H9 (cell line): ENCODE data around the gene PEDS1. TPM values are rescaled to one million over a fixed set of nuclear protein-coding genes. Genes with fewer than 3 reads are reported as not detected.

Experiments used
- DNase-seq: peaks from one replicate; pipeline ENCODE4 v3.0.0-alpha.2; 2017
- H2AFZ ChIP-seq: one replicate; pipeline ENCODE4 v1.6.1; 2013; ENCODE audit warnings: mild to moderate bottlenecking, low read length, control low read depth, moderate library complexity
- H2AK5ac ChIP-seq: 2 replicates; pipeline ENCODE4 v1.6.1; 2013; ENCODE audit warnings: low read length, control low read depth, mixed read lengths; ENCODE audit not compliant: insufficient read length
- H2BK120ac ChIP-seq: one replicate; pipeline ENCODE4 v1.6.1; 2013; ENCODE audit warnings: low read depth, mild to moderate bottlenecking, low read length, control low read depth, inconsistent platforms; ENCODE audit not compliant: poor library complexity, severe bottlenecking
- H2BK12ac ChIP-seq: 2 replicates; pipeline ENCODE4 v1.6.1; 2013; ENCODE audit warnings: low read length, control low read depth, mixed read lengths, low read depth; ENCODE audit not compliant: insufficient read length
- H2BK15ac ChIP-seq: 2 replicates; pipeline ENCODE4 v1.6.1; 2013; ENCODE audit warnings: low read depth, low read length, control low read depth
- H2BK20ac ChIP-seq: one replicate; pipeline ENCODE4 v1.6.1; 2013; ENCODE audit warnings: low read depth, mild to moderate bottlenecking, low read length, control low read depth, inconsistent platforms; ENCODE audit not compliant: poor library complexity, severe bottlenecking
- H2BK5ac ChIP-seq: 2 replicates; pipeline ENCODE4 v1.6.1; 2013; ENCODE audit warnings: low read length, control low read depth, mixed read lengths; ENCODE audit not compliant: insufficient read length
- H3K14ac ChIP-seq: 2 replicates; pipeline ENCODE4 v1.6.1; 2013; ENCODE audit warnings: low read length, control low read depth; ENCODE audit not compliant: insufficient read depth
- H3K18ac ChIP-seq: 2 replicates; pipeline ENCODE4 v1.6.1; 2013; ENCODE audit warnings: low read depth, mild to moderate bottlenecking, mixed read lengths, low read length, control low read depth; ENCODE audit not compliant: insufficient read length
- H3K23ac ChIP-seq: 2 replicates; pipeline ENCODE4 v1.6.1; 2013; ENCODE audit warnings: low read length, control low read depth, mixed read lengths, low read depth; ENCODE audit not compliant: insufficient read length
- H3K23me2 ChIP-seq: 2 replicates; pipeline ENCODE4 v1.6.1; 2013; ENCODE audit warnings: low read depth, mild to moderate bottlenecking, mixed read lengths, low read length, control low read depth; ENCODE audit not compliant: insufficient read length, poor library complexity, severe bottlenecking
- H3K27ac ChIP-seq: 2 replicates; pipeline ENCODE4 v1.5.1; 2013; ENCODE audit warnings: low read length, control low read depth, mixed read lengths, low read depth; ENCODE audit not compliant: insufficient read length
- H3K27me3 ChIP-seq: 2 replicates; pipeline ENCODE4 v1.6.1; 2013; ENCODE audit warnings: low read length, control low read depth, inconsistent platforms; ENCODE audit not compliant: insufficient read depth
- H3K4ac ChIP-seq: 2 replicates; pipeline ENCODE4 v1.6.1; 2013; ENCODE audit warnings: low read depth, mild to moderate bottlenecking, control low read depth, inconsistent platforms, low read length, moderate library complexity
- H3K4me1 ChIP-seq: 2 replicates; pipeline ENCODE4 v1.6.1; 2013; ENCODE audit warnings: low read length, control low read depth, inconsistent platforms; ENCODE audit not compliant: insufficient read depth
- H3K4me2 ChIP-seq: 2 replicates; pipeline ENCODE4 v1.6.1; 2013; ENCODE audit warnings: low read length, control low read depth, mixed read lengths; ENCODE audit not compliant: insufficient read length, insufficient read depth
- H3K56ac ChIP-seq: 2 replicates; pipeline ENCODE4 v1.6.1; 2013; ENCODE audit warnings: low read depth, mild to moderate bottlenecking, mixed read lengths, low read length, control low read depth; ENCODE audit not compliant: insufficient read length
- H3K79me1 ChIP-seq: 2 replicates; pipeline ENCODE4 v1.6.1; 2013; ENCODE audit warnings: low read depth, mild to moderate bottlenecking, moderate library complexity, low read length, control low read depth, inconsistent platforms; ENCODE audit not compliant: insufficient read depth, poor library complexity, severe bottlenecking
- H3K79me2 ChIP-seq: 2 replicates; pipeline ENCODE4 v1.6.1; 2013; ENCODE audit warnings: low read length, control low read depth, inconsistent platforms; ENCODE audit not compliant: insufficient read depth
- H3K9ac ChIP-seq: 2 replicates; pipeline ENCODE4 v1.6.1; 2013; ENCODE audit warnings: low read length, control low read depth, mixed read lengths; ENCODE audit not compliant: insufficient read length; ENCODE audit errors: extremely low read depth
- H3K9me3 ChIP-seq: one replicate; pipeline ENCODE4 v1.6.1; 2013; ENCODE audit warnings: low read depth, low read length, inconsistent platforms; ENCODE audit not compliant: control insufficient read depth
- H3T11ph ChIP-seq: one replicate; pipeline ENCODE4 v1.6.1; 2013; ENCODE audit warnings: mild to moderate bottlenecking, low read length, control low read depth, inconsistent platforms
- H4K20me1 ChIP-seq: one replicate; pipeline ENCODE4 v1.6.1; 2013; ENCODE audit not compliant: control insufficient read depth, insufficient read length, insufficient read depth
- H4K5ac ChIP-seq: 2 replicates; pipeline ENCODE4 v1.6.1; 2013; ENCODE audit warnings: low read depth, mild to moderate bottlenecking, mixed read lengths, low read length, control low read depth; ENCODE audit not compliant: insufficient read length
- H4K8ac ChIP-seq: replicated peaks from 2 replicates; pipeline ENCODE4 v1.6.1; 2013; ENCODE audit warnings: low read length, control low read depth, mixed read lengths, low read depth; ENCODE audit not compliant: insufficient read length
- H4K91ac ChIP-seq: 2 replicates; pipeline ENCODE4 v1.6.1; 2013; ENCODE audit warnings: low read depth, mild to moderate bottlenecking, moderate library complexity, mixed read lengths, low read length, control low read depth; ENCODE audit not compliant: insufficient read length
- H3K27ac Mint-ChIP-seq, 3 experiments: 2 replicates in 2 of 3; 3 replicates in 1 of 3; pipeline ENCODE4 v1.8.0; 2020 to 2021; ENCODE audit warnings: mixed read lengths in 3 of 3, mild to moderate bottlenecking in 1 of 3, moderate library complexity in 1 of 3
- H3K27me3 Mint-ChIP-seq: 2 replicates; pipeline ENCODE4 v1.8.0; 2021; ENCODE audit warnings: low read depth, mild to moderate bottlenecking, moderate library complexity, mixed read lengths
- H3K36me3 Mint-ChIP-seq, 3 experiments: 2 replicates in 2 of 3; 3 replicates in 1 of 3; pipeline ENCODE4 v1.8.0; 2020 to 2021; ENCODE audit warnings: low read depth in 3 of 3, mixed read lengths in 3 of 3; ENCODE audit not compliant: insufficient read depth in 1 of 3
- H3K4me1 Mint-ChIP-seq, 2 experiments: 2 replicates each; pipeline ENCODE4 v1.8.0; 2020; ENCODE audit warnings: mixed read lengths in 2 of 2
- H3K4me3 Mint-ChIP-seq, 2 experiments: 2 replicates in 1 of 2; 3 replicates in 1 of 2; pipeline ENCODE4 v1.8.0; 2020 to 2021; ENCODE audit warnings: mild to moderate bottlenecking in 2 of 2, mixed read lengths in 2 of 2, moderate library complexity in 1 of 2
- H3K9me3 Mint-ChIP-seq, 2 experiments: 2 replicates in 1 of 2; 3 replicates in 1 of 2; pipeline ENCODE4 v1.8.0; 2020; ENCODE audit warnings: mild to moderate bottlenecking in 2 of 2, mixed read lengths in 2 of 2, moderate library complexity in 1 of 2
- CTCF ChIP-seq: fragments of 200-600 bp; sonication (generic); conservative IDR thresholded peaks from 3 replicates; pipeline ENCODE4 v1.8.0; 2021; ENCODE audit warnings: antibody characterized with exemption, mild to moderate bottlenecking
- WGBS: extraction: QIAGEN DNeasy Blood & Tissue Kit; methylation state at CpG from one replicate; pipeline ENCODE4 v1.1.7; 2013; ENCODE audit warnings: missing lambda C conversion rate, low lambda C conversion rate, mixed read lengths; ENCODE audit not compliant: insufficient read length; ENCODE audit errors: extremely low coverage; 5-methylcytosine and 5-hydroxymethylcytosine counted together
- total RNA-seq: library from RNA; stranded (reverse); gene quantifications from 2 replicates; pipeline ENCODE4 v1.2.1, GENCODE V29; 2021

PEDS1 gene
- total RNA-seq, 1 experiment from 2014 or later: 29.3 TPM

GRCh38 chr20:50126662-50127061, 26.9 kb downstream of the PEDS1 start:
- H2BK5ac ChIP-seq: no peak overlapping the region
- no peak overlapping the region for H3K27ac ChIP-seq
- no peak overlapping the region for H4K5ac ChIP-seq
- H3K4me1 ChIP-seq: no peaks in the 10 kb centered on the region
- TF ChIP-seq CTCF: no peak
- H4K91ac ChIP-seq: no peak overlapping the region
- Mint-ChIP-seq H3K4me3 (no peak overlapping the region), H3K9me3 (no peaks in the 10 kb centered on the region; a peak in 2 of 5 replicates), H3K27ac (peak overlapping the region in 1 of 3 experiments; percentile 83; a peak in 2 of 7 replicates), H3K4me1 (peaks cover 3 to 4% of the 10 kb centered on the region in 2 experiments; a peak in 3 of 4 replicates), H3K36me3 (peaks cover 37 to 84% (median 83%) of the 10 kb centered on the region in 3 experiments), H3K27me3 (no peaks in the 10 kb centered on the region)
- H3K4me2 ChIP-seq: no peak overlapping the region
- H2AK5ac ChIP-seq: no peak overlapping the region
- H3K79me2 ChIP-seq: no peaks in the 10 kb centered on the region
- H2AFZ ChIP-seq: no peak overlapping the region
- no peak overlapping the region for H3K9ac ChIP-seq
- no peak for DNase-seq
- no peak overlapping the region for H3K18ac ChIP-seq
- H4K8ac ChIP-seq: no peak overlapping the region
- no CpG with 5 or more reads among the region's 4 CpGs for WGBS
- H2BK120ac ChIP-seq: no peak overlapping the region
- H3K4ac ChIP-seq: no peak overlapping the region
- H3K23me2 ChIP-seq: no peaks in the 10 kb centered on the region
- H3K9me3 ChIP-seq: no peaks in the 10 kb centered on the region
- H3T11ph ChIP-seq: no peak overlapping the region
- H3K14ac ChIP-seq: no peak overlapping the region
- no peak overlapping the region for H2BK15ac ChIP-seq
- no peaks in the 10 kb centered on the region for H4K20me1 ChIP-seq
- no peak overlapping the region for H2BK12ac ChIP-seq
- H3K27me3 ChIP-seq: no peaks in the 10 kb centered on the region
- no peak overlapping the region for H3K56ac ChIP-seq
- no peak overlapping the region for H2BK20ac ChIP-seq
- H3K23ac ChIP-seq: no peak overlapping the region
- H3K79me1 ChIP-seq: no peaks in the 10 kb centered on the region
